Measurements from ENCODE around the gene ZFP69B. TPM values are rescaled to one million over a fixed set of nuclear protein-coding genes. Genes with fewer than 3 reads are reported as not detected.

ZFP69B gene
- polyA plus RNA-seq, 4 donors, result 4.8 to 6.1 (median 5.7) TPM

Other genes starting within 250 kb of the ZFP69B start
- not detected for gene TMCO2, start 202.5 kb upstream of the ZFP69B start, polyA plus RNA-seq (ENCODE audit: insufficient read length in 4 of 4)
- 10 to 100 TPM; 50.1 to 61.7 (median 55.9) TPM for gene ZMPSTE24, start 192.2 kb upstream of the ZFP69B start, polyA plus RNA-seq (ENCODE audit: insufficient read length in 4 of 4)
- gene COL9A2, start 133.2 kb upstream of the ZFP69B start, polyA plus RNA-seq (ENCODE audit: insufficient read length in 4 of 4), result 10 to 100 TPM; 19.2 to 39.4 (median 30.2) TPM
- gene SMAP2, start 76.7 kb upstream of the ZFP69B start, polyA plus RNA-seq (ENCODE audit: insufficient read length in 4 of 4), result 10 to 100 TPM; 20.1 to 27.4 (median 24.3) TPM
- 1 to 10 TPM; 6.3 to 9.5 (median 6.9) TPM for gene ZFP69, start 26.8 kb downstream of the ZFP69B start, polyA plus RNA-seq (ENCODE audit: insufficient read length in 4 of 4)
- 10 to 100 TPM; 10.8 to 13.5 (median 11.6) TPM for gene EXO5, start 58.3 kb downstream of the ZFP69B start, polyA plus RNA-seq (ENCODE audit: insufficient read length in 4 of 4)
- gene ZNF684, start 81.2 kb downstream of the ZFP69B start, polyA plus RNA-seq (ENCODE audit: insufficient read length in 4 of 4), result 10 to 100 TPM in 3 of 4 donors, 1 to 10 TPM in 1; 9.8 to 13.0 (median 11.1) TPM
- 1 to 10 TPM; 1.4 to 1.8 (median 1.7) TPM for gene RIMS3, start 215.2 kb downstream of the ZFP69B start, polyA plus RNA-seq (ENCODE audit: insufficient read length in 4 of 4)
- 100 to 1,000 TPM in 2 of 4 donors, 10 to 100 TPM in 2; 89.7 to 121 (median 98.4) TPM for gene NFYC, start 241.2 kb downstream of the ZFP69B start, polyA plus RNA-seq (ENCODE audit: insufficient read length in 4 of 4)